ENCODE data around the gene PUS1.
A peak's percentile ranks its signal among the peaks of the same experiment; 100 is the strongest.
"Not testable (repeated sequence)": the region's sequence is repeated elsewhere in the genome, so short reads cannot be mapped to it uniquely, and the experiment has no call there.

Gene PUS1

DNA sequence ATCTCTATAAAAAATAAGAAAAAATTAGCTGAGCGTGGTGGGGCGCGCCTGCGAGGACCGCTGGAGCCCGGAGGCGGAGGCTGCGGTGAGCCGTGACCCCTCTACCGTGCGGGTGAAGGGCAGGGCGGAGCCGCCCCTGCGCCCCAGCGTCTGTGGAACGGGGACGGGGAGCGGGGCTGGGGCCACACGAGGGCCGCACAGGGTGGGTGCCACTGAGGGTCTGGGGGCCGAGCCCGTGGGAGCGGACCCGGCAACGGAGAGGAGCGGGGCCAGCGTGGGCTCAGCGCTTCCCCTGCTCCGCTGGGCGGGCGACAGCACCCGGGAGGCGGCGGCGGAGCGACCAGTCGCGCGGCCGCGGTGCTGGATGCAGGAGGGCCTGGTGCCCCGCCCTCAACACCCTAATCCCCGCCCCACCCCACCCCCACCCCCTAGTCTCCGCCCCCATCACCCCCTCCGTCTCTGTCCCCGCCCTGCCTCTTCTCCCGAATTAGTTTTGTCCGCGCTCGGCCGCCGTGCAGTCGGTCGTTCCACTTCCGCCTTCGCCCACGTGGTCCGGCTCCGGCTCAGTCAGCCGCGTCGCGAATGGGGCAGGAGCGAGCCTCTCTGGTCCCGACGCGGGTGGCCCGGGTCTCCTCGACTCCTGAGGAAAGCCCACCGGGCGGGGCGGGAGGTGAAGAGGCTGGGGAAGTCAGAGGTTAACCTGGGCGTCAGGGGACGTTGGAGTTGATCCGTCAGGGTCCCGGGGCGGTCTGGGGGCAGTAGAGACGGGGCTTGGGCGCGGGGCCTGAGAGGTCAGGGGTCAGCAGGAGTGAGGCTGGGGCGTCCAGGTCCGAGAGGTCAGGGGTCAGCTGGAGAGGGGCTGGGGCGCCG is at the start of gene PUS1:
TSS of gene PUS1 (plus strand) at position 566 of the 870 bp plus-strand sequence. CDS start 447 bp downstream, outside the sequence.
- H3K9me3 Mint-ChIP-seq: no peaks in the 10 kb centered on the region
- TF ChIP-seq, protein P1, sequence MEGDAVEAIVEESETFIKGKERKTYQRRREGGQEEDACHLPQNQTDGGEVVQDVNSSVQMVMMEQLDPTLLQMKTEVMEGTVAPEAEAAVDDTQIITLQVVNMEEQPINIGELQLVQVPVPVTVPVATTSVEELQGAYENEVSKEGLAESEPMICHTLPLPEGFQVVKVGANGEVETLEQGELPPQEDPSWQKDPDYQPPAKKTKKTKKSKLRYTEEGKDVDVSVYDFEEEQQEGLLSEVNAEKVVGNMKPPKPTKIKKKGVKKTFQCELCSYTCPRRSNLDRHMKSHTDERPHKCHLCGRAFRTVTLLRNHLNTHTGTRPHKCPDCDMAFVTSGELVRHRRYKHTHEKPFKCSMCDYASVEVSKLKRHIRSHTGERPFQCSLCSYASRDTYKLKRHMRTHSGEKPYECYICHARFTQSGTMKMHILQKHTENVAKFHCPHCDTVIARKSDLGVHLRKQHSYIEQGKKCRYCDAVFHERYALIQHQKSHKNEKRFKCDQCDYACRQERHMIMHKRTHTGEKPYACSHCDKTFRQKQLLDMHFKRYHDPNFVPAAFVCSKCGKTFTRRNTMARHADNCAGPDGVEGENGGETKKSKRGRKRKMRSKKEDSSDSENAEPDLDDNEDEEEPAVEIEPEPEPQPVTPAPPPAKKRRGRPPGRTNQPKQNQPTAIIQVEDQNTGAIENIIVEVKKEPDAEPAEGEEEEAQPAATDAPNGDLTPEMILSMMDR (IDR thresholded peaks at IDR 0.05; ENCODE audit: unreplicated experiment in 3 of 3): no peak
- peaks cover 12% of the 10 kb centered on the region for H3K4me1 Mint-ChIP-seq
- H3K4me3 Mint-ChIP-seq: peak within 1 kb of the TSS; percentile 90 to 98 (median 92)
- H3K27ac Mint-ChIP-seq: peak within 1 kb of the TSS in 1 of 3 experiments; percentile 66
- peaks cover 4% of the 10 kb centered on the region for H3K27me3 Mint-ChIP-seq (ENCODE audit: low read depth)
- H3K36me3 Mint-ChIP-seq (ENCODE audit: low read depth): peaks cover 21% of the 10 kb centered on the region

DNA sequence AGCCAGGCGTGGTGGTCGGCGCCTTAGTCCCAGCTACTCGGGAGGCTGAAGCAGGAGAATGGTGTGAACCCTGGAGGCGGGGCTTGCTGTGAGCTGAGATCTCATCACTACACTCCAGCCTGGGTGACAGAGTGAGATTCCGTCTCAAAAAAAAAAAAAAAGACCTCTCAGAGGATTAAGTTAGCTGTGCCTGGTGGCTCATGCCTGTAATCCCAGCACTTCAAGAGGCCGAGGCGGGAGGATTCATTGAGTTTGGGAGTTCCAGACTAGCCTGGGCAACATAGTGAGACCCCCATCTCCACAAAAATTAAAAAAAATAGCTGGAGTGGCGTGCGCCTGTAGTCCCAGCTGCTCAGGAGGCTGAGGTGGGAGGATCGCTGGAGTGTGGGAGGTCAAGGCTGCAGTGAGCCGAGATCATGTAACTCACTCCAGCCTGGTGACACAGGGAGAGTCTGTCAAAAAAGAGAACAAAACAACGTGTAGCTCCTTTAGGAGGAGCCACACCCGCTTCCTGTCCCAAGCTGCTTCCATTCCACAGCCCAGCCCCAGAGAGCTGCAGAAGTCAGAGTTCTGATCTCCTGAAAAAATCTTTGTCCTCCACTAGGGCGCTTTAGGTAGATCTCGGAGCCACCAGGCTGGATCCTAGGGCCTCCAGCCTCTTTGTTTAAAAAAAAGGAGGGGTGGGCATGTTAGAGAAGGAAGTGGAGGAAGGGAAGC is 46.1 kb upstream of the PUS1 start:
- Mint-ChIP-seq H3K36me3 (ENCODE audit: low read depth) (no peaks in the 10 kb centered on the region), H3K4me3 (no peak overlapping the region), H3K4me1 (no peaks in the 10 kb centered on the region), H3K27me3 (ENCODE audit: low read depth) (peaks cover 18% of the 10 kb centered on the region), H3K27ac (no peak overlapping the region), H3K9me3 (peaks cover 12% of the 10 kb centered on the region)
- TF ChIP-seq, protein P1 (IDR thresholded peaks at IDR 0.05; ENCODE audit: unreplicated experiment in 3 of 3): no peak

DNA sequence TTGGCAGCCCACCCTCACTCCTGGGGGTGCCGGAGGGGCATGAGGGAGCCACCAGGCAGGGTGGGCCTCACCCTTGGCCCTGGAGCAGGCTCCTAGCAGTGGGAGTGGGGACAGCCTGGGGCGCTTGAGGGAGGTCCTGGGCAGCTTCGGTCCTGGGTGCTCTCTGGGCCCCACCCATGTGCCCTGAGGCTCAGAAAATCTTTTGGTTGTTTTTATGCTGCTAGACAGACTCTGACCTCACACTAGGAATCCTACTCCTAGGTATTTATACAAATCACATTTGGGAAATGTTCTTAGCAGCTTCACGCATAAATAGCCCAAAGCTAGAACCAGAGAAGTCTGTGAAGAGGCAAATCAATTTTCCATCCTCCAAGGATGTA is 45.6 kb upstream of the PUS1 start:
- H3K4me1 Mint-ChIP-seq: no peaks in the 10 kb centered on the region
- H3K9me3 Mint-ChIP-seq: peaks cover 12% of the 10 kb centered on the region
- H3K27ac Mint-ChIP-seq: no peak overlapping the region
- H3K27me3 Mint-ChIP-seq (ENCODE audit: low read depth): peaks cover 21% of the 10 kb centered on the region
- no peaks in the 10 kb centered on the region for H3K36me3 Mint-ChIP-seq (ENCODE audit: low read depth)
- no peak overlapping the region for H3K4me3 Mint-ChIP-seq
- TF ChIP-seq, protein P1 (IDR thresholded peaks at IDR 0.05; ENCODE audit: unreplicated experiment in 3 of 3): no peak

DNA sequence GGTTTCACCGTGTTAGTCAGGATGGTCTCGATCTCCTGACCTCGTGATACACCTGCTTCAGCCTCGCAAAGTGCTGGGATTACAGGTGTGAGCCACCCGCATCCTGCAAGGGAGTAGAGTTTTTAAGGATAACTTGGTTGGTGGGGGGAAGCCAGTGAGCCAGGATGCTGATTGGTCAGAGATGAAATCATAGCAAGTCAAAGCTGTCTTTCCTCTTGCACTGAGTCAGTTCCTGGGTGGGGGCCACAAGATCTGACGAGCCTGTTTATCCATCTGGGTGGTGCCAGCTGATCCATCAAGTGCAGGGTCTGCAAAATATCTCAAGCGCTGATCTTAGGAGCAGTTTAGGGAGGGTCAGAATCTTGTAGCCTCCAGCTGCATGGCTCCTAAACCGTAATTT is 44.0 kb upstream of the PUS1 start:
- Mint-ChIP-seq H3K27me3 (ENCODE audit: low read depth) (peaks cover 29% of the 10 kb centered on the region), H3K9me3 (peaks cover 12% of the 10 kb centered on the region)
- H3K4me1 Mint-ChIP-seq; H3K27ac Mint-ChIP-seq; H3K4me3 Mint-ChIP-seq; H3K36me3 Mint-ChIP-seq (ENCODE audit: low read depth): not testable (repeated sequence)

DNA sequence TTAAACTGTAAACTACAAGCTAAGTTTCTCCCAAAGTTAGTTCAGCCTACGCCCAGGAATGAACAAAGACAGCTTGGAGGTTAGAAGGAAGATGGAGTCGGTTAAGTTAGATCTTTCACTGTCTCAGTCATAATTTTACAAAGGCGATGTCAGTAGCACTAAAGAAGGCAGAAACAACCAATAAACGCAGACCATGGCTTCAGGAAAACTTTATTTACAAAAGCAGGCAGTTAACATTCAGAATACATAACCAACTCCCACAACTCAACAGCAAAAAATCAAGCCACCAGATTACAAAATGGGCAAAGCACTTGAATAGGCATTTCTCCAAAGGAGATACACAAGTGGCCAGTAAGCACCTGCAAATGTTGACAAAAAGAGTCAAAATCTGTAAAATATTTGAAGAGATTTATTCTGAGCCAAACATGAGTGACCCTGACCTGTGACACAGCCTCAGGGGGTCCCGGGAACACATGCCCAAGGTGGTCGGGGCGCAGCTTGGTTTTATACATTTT is 43.5 kb upstream of the PUS1 start:
- no peak overlapping the region for H3K4me3 Mint-ChIP-seq
- TF ChIP-seq, protein P1 (IDR thresholded peaks at IDR 0.05; ENCODE audit: unreplicated experiment in 3 of 3): no peak
- H3K4me1 Mint-ChIP-seq: no peaks in the 10 kb centered on the region
- no peak overlapping the region for H3K27ac Mint-ChIP-seq
- no peaks in the 10 kb centered on the region for H3K36me3 Mint-ChIP-seq (ENCODE audit: low read depth)
- H3K9me3 Mint-ChIP-seq: peaks cover 12% of the 10 kb centered on the region
- H3K27me3 Mint-ChIP-seq (ENCODE audit: low read depth): peaks cover 26% of the 10 kb centered on the region

DNA sequence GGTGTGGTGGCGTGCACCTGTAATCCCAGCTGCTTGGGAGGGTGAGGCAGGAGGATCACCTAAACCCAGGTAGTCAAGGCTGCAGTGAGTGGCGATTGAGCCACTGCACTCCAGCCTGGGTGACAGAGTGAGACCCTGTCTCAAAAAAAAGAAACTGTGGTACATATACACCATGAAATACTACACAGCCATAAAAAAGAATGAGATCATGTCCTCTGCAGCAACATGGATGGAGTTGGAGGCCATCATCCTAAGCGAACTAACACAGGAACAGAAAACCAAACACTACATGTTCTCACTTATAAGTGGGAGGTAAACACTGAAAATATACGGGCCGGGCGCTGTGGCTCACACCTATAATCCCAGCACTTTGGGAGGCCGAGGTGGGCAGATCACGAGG is 37.4 kb upstream of the PUS1 start:
- Mint-ChIP-seq H3K4me3 (peak overlapping the region in 1 of 3 experiments; percentile 19), H3K27me3 (ENCODE audit: low read depth) (peaks cover 21% of the 10 kb centered on the region)
- H3K36me3 Mint-ChIP-seq (ENCODE audit: low read depth); H3K27ac Mint-ChIP-seq; H3K9me3 Mint-ChIP-seq; H3K4me1 Mint-ChIP-seq: not testable (repeated sequence)

All from nephron (organoid).